GM21717 (cell line): ENCODE data around the gene SPOCK1.

ENCODE experiments used
- ATAC-seq: cut with Tn5 transposase; IDR thresholded peaks from one replicate; pipeline ENCODE4 v1.9.1; 2021; ENCODE audit warnings: mild to moderate bottlenecking, moderate library complexity; ENCODE audit not compliant: unreplicated experiment

SPOCK1 gene

GRCh38 chr5:137305971-137306602, 193.0 kb downstream of the SPOCK1 start:
- ATAC-seq = no peak

GRCh38 chr5:137304226-137304874, 194.8 kb downstream of the SPOCK1 start:
- ATAC-seq = no peak

DNA sequence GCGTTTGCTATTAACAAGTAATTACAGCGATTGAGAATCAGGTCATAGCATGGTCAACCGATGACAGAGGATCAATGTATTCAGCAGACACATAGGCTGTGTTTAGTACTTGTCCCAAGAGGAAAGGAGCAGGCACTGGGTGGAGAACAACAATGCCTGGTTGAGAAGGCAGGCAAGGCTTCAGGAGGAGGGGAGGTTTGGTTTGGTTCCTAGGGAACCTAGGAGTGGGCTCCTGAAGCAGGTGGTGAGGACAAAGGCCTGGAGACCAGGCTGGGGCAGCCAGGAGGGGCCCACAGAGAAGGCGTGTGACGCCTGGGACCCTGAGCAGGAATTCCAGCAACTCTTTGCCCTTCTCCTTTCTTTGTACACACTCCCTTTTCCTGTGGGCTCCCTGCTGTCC, 195.6 kb downstream of the SPOCK1 start:
- ATAC-seq = no peak

DNA sequence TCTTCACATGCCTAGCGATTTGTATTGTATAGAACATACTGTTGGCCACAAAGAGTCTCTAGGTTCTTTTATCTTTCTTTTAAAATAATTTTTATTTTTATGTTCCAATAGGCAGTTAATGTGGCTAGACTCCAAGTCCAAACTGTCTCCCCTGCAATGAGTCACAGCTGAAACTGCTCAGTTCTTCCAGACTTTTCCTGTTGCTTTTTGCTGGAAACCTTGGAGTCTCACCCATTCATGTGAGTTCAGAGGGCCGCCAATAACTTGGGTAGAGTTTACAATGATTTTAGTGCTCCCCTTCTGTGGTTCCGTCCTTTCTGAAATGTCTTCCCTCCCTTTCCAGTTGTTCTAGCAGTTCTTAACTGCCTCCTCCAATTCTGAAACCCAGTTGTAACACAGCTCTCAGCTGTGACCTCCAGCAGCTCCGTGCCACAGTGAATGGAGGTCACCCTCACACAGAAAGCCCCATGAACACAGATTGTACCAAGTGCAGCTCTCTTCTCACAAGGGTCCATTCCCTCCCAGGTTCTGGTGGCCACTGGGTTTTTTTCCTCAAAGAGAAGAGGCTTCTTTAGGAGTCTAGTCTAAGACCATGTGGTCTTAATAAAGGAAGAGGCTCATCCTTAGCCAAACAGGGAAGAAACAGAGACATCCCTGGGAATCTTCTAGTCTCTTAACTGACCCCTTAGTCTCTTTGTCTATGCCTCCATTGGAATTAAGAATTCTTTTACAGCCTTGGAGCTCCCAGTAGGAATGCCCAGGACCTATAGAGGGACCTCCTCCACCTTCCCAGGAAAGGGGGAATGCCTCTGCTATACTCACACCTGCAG, 198.5 kb downstream of the SPOCK1 start:
- ATAC-seq = no peak

GRCh38 chr5:137296213-137296781, 202.8 kb downstream of the SPOCK1 start:
- ATAC-seq = no peak

DNA sequence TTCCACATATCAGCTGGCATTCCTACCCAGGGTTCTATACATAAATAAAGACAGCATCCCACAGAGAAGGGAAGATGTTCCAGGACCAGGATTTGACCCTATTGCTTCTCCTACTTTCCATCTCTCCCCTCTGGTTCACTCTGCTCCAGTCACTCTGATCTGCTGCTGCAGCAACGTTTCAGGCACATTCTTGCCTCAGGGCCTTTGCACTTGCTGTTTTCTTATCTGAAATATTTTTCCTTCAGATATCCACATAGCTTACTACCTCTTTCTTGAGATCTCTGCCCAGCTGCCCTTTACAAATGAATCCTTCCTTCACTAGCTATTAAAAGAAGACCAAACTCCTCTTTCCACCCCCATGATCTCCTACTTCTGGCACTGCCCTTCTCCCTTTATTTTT, 204.5 kb downstream of the SPOCK1 start:
- no peak for ATAC-seq

- no peak for ATAC-seq
These were observed 206.6 kb downstream of the SPOCK1 start for GRCh38 chr5:137292461-137293027.

DNA sequence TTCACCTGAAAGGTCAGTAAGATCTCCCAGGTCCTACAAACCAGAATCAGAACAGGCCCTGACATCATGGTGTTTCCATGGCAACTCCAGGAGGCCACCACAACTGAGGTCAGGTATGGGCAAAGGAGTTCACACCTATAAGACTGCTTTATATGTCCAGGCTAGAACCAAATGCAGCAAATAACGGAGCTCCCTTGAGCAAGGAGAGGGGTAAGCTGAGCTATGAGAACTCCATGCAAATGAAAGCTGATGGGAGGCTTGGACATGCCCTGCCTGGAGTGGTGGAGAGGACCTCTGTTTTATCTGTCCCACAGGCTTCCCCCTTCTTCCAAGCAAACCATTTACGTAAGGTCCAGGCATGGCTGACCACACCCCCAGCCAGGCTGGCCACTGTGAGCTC, 207.7 kb downstream of the SPOCK1 start:
- ATAC-seq = no peak

DNA sequence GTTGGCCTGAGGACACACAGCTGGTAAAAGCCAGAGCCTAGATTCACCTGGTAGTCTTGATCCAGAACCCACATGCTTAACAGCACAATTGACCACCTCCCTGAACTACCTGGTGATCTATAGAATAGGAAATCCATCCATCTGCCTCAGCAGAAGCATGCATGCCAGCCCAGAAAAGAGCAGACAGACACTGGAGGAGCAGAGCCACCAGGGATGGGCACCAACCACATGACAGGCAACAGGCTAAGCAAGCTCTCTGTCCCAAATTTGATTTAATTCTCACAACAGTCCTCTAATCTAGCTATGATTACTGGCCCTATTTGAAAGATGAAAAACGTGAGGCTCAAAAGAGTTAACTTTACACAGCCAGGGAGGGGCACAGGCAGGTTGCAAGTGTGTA, 208.1 kb downstream of the SPOCK1 start:
- ATAC-seq = no peak

- no peak for ATAC-seq
These were observed 208.8 kb downstream of the SPOCK1 start for GRCh38 chr5:137290373-137290772.

GRCh38 chr5:137289856-137290255, 209.3 kb downstream of the SPOCK1 start:
- no peak for ATAC-seq

DNA sequence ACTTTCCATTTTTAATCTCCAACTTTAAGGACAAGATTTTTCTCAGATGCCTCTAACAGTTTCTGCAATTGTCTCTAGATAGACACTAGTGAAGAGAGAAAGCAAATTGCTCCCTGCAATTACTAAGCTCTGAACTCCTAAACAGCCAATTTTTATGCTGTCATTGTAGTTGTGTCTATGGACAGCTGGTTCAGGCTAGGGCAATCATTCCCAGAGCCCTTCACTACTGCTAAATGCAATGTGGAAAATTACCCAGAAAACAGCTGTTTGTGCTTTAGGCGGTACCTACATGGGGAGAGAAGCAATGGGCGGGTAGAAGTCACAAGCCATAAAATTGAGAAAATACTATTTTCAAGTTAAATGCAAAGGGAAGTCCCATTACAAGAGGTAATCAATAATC, 211.6 kb downstream of the SPOCK1 start:
- ATAC-seq = no peak

DNA sequence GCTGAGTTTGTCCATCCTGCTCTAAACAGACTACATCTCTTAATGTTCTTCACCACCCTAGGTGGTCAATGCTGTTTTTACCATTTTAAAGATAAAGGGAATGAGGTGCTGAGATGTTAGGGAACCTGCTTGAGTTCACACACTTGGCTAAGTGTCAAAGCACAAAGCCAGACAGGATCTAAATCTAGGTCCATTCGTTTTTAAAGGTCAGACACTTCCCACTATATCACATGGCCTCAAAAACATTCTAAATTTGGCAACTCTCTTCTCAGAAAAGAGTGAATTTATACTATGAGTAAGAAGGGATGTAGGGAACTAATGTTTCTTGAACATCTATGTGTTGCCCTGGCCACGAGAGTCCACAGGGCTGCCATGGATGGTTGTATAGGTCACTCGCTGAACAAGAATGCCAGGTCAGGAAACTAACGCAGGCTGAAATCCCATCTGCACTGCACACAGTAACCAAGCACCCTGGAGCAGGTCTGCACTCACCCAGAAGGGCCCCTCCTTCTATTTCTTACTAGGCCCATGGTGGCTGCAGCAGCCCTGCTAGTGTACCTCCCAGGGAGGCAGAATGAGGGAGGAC, 213.0 kb downstream of the SPOCK1 start:
- no peak for ATAC-seq

- ATAC-seq = no peak
These were observed 215.3 kb downstream of the SPOCK1 start for GRCh38 chr5:137283801-137284200.

GRCh38 chr5:137282216-137282615, 216.9 kb downstream of the SPOCK1 start:
- no peak for ATAC-seq

- no peak for ATAC-seq
These were observed 217.9 kb downstream of the SPOCK1 start for GRCh38 chr5:137281201-137281600.

- ATAC-seq = no peak
These were observed 218.5 kb downstream of the SPOCK1 start for GRCh38 chr5:137280656-137281055.

- no peak for ATAC-seq
These were observed 219.4 kb downstream of the SPOCK1 start for GRCh38 chr5:137279521-137280231.

- no peak for ATAC-seq
These were observed 220.7 kb downstream of the SPOCK1 start for GRCh38 chr5:137278476-137278875.

DNA sequence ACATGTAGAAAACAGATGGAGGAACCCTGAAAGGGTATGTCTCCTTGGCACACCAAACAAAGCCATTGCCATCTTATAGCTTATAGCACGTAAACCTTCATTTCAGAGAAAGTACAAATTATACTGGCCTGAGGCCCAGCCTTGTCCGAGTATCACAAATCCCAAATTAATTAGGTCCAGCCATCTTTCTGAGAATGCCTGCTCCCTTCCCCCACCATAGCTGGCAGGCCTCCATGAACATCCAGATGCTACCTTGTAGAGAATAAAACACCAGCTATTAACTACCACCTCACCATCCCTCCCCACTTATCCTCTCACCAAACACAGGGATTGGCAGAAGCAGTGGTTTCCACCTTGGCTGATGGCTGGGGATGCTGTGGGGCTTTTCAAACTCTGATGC, 224.0 kb downstream of the SPOCK1 start:
- ATAC-seq = no peak
